HG02571 (cell line): Measurements from ENCODE around the gene ANKS1A.
"Not testable (repeated sequence)": the region's sequence is repeated elsewhere in the genome, so short reads cannot be mapped to it uniquely, and the experiment has no call there.

ENCODE experiments used
- ATAC-seq: cut with Tn5 transposase; IDR thresholded peaks from one replicate; pipeline ENCODE4 v1.9.1; 2021; ENCODE audit warnings: mild to moderate bottlenecking, moderate library complexity; ENCODE audit not compliant: unreplicated experiment

The ANKS1A gene

GRCh38 chr6:34888874-34889555 is at the start of gene ANKS1A:
TSS of gene ANKS1A (plus strand) at chr6:34889255. CDS start at chr6:34889403, 148 bp downstream.
- ATAC-seq = peak; percentile 57

- no peak for ATAC-seq
These were observed 49.2 kb upstream of the ANKS1A start for GRCh38 chr6:34839666-34840352.

GRCh38 chr6:34849066-34849465 is 40.0 kb upstream of the ANKS1A start:
- ATAC-seq = not testable (repeated sequence)

- no peak for ATAC-seq
These were observed 37.7 kb upstream of the ANKS1A start for GRCh38 chr6:34851361-34851760.

GRCh38 chr6:34852406-34853085 is 36.5 kb upstream of the ANKS1A start:
- no peak for ATAC-seq

- no peak for ATAC-seq
These were observed 33.6 kb upstream of the ANKS1A start for GRCh38 chr6:34855463-34855862.

- no peak for ATAC-seq
These were observed 30.4 kb upstream of the ANKS1A start for GRCh38 chr6:34858681-34859080.

- no peak for ATAC-seq
These were observed 29.1 kb upstream of the ANKS1A start for GRCh38 chr6:34859951-34860350.

GRCh38 chr6:34860776-34861175 is 28.3 kb upstream of the ANKS1A start:
- no peak for ATAC-seq

GRCh38 chr6:34864007-34864406 is 25.0 kb upstream of the ANKS1A start:
- no peak for ATAC-seq

- ATAC-seq = no peak
These were observed 23.9 kb upstream of the ANKS1A start for GRCh38 chr6:34865107-34865506.

GRCh38 chr6:34866509-34866908 is 22.5 kb upstream of the ANKS1A start:
- no peak for ATAC-seq

- no peak for ATAC-seq
These were observed 21.6 kb upstream of the ANKS1A start for GRCh38 chr6:34867484-34867883.

GRCh38 chr6:34871853-34872252 is 17.2 kb upstream of the ANKS1A start:
- ATAC-seq = no peak

GRCh38 chr6:34872332-34872731 is 16.7 kb upstream of the ANKS1A start:
- ATAC-seq = no peak

- ATAC-seq = no peak
These were observed 13.5 kb upstream of the ANKS1A start for GRCh38 chr6:34875292-34876213.

GRCh38 chr6:34876472-34876871 is 12.6 kb upstream of the ANKS1A start:
- ATAC-seq = no peak

- ATAC-seq = no peak
These were observed 11.8 kb upstream of the ANKS1A start for GRCh38 chr6:34877259-34877658.

- ATAC-seq = no peak
These were observed 11.1 kb upstream of the ANKS1A start for GRCh38 chr6:34877869-34878485.

GRCh38 chr6:34884073-34884472 is 5.0 kb upstream of the ANKS1A start:
- ATAC-seq = not testable (repeated sequence)
